OCI-LY1 (cell line): Measurements from ENCODE around the gene HES2.

Source experiments
- CTCF ChIP-seq: fragments of 200-600 bp; sonication (generic), shearing (Covaris generic); IDR thresholded peaks from 2 replicates; pipeline ENCODE4 v1.5.1; 2017; ENCODE audit warnings: mild to moderate bottlenecking, antibody characterized with exemption, low read length, moderate library complexity, mixed read lengths
- EZH2 ChIP-seq: fragments of 200-600 bp; sonication (generic), shearing (Covaris generic); IDR thresholded peaks from 2 replicates; pipeline ENCODE4 v1.8.0; 2017; ENCODE audit warnings: borderline replicate concordance, mixed run types, mild to moderate bottlenecking, antibody characterized with exemption, low read length, moderate library complexity, mixed read lengths

DNA sequence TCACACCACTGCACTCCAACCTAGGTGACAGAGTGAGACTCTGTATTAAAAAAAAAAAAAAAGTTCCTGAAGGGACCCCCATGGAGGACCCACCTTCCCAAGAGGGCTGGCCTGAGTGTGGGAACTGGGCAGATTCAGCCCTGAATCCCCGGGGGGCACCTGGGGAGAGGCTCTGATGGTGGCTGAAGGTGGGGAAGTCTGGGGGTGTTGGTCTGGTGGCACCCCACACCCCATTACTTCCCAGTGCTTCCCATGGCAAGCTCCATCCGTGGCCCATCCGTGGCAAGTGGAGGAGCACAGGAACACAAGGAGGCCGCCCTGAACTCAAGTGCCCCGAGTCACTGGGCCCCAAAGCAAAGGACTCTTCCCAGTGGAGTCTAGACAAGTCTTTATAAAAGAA is 47.0 kb upstream of the HES2 start:
- TF ChIP-seq CTCF (no peak), EZH2 (no peak)
